Ishikawa (cell line): Measurements from ENCODE around the gene ZNF860.

Experiments
- CEBPB ChIP-seq: IDR thresholded peaks from 2 replicates; pipeline ENCODE4 v1.6.1; 2012
- CREB1 ChIP-seq: IDR thresholded peaks from 2 replicates; pipeline ENCODE4 v1.6.1; 2012; ENCODE audit warnings: low read depth
- EP300 ChIP-seq: IDR thresholded peaks from 2 replicates; pipeline ENCODE4 v1.6.1; 2012; ENCODE audit warnings: borderline replicate concordance
- TAF1 ChIP-seq: IDR thresholded peaks from 2 replicates; pipeline ENCODE4 v1.6.1; 2012; ENCODE audit warnings: low read depth, mild to moderate bottlenecking
- TEAD4 ChIP-seq: IDR thresholded peaks from 2 replicates; pipeline ENCODE4 v1.6.1; 2012
- TF ChIP-seq, protein P1 (sequence below): IDR thresholded peaks from 2 replicates; pipeline ENCODE4 v1.6.1; 2012

DNA sequence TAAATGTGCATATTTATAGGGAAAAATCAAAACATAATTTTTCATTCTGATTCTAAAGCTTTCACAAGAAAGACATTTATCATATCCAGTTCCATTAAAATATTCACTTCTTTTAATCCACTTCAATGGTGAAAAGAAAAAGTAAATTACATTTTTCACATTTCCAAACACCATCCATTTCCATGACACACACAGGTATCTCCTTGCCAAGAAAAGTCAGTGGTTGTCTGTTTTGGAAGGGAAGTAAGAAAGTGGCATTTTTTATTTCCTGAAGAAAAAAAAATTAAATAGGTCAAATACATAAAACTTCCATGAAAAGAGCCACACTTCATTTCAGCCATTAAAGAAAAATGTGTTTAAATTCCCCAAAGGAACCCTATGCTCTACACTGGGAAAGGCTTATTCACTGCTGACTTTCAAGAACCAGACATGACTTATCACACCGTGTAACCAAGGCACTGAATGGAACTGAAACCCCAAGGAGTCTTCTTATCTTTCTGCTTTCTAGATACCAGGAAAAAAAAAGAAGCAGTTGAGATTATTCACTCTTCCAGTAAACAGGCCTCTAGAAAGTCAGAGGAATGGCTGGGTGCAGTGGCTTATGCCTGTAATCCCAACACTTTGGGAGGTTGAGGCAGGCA lies 45.0 kb upstream of the ZNF860 start:
- TF ChIP-seq TAF1 (no peak), CEBPB (no peak), TEAD4 (no peak), EP300 (no peak), CREB1 (no peak)
- TF ChIP-seq, protein P1, sequence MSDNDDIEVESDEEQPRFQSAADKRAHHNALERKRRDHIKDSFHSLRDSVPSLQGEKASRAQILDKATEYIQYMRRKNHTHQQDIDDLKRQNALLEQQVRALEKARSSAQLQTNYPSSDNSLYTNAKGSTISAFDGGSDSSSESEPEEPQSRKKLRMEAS = no peak
